Neutrophil (primary cell): ENCODE measurements around the gene NFKB1.

ENCODE experiments used
- H3K27ac ChIP-seq: fragments of 200-600 bp; sonication (generic); 2 replicates; pipeline ENCODE4 v1.5.1; 2016; ENCODE audit warnings: mild to moderate bottlenecking, moderate library complexity
- H3K27me3 ChIP-seq: fragments of 200-600 bp; sonication (generic); 2 replicates; pipeline ENCODE4 v1.6.0; 2016; ENCODE audit warnings: mild to moderate bottlenecking
- H3K36me3 ChIP-seq: fragments of 200-600 bp; sonication (generic); 2 replicates; pipeline ENCODE4 v1.5.1; 2017
- H3K4me1 ChIP-seq, 2 experiments: fragments of 200-600 bp in 1 of 2; sonication (generic) in 1 of 2; 1 replicate in 1 of 2; 2 replicates in 1 of 2; pipeline versions ENCODE4 v1.5.1 to v1.6.1; 2013 to 2016; ENCODE audit warnings: low read depth in 1 of 2, low read length in 1 of 2, mild to moderate bottlenecking in 1 of 2, moderate library complexity in 1 of 2; ENCODE audit not compliant: control insufficient read depth in 1 of 2, insufficient read depth in 1 of 2
- H3K4me3 ChIP-seq, 2 experiments: fragments of 200-600 bp in 1 of 2; sonication (generic) in 1 of 2; 1 replicate in 1 of 2; 2 replicates in 1 of 2; pipeline ENCODE4 v1.5.1; 2013 to 2016; ENCODE audit warnings: low read depth in 1 of 2, low read length in 1 of 2, mild to moderate bottlenecking in 1 of 2, moderate library complexity in 1 of 2
- H3K9me3 ChIP-seq: fragments of 200-600 bp; sonication (generic); 2 replicates; pipeline ENCODE4 v1.5.1; 2016
- CTCF ChIP-seq: fragments of 200-600 bp; sonication (generic); IDR thresholded peaks from 2 replicates; pipeline ENCODE4 v1.5.1; 2016; ENCODE audit warnings: antibody characterized with exemption

Gene NFKB1

GRCh38 chr4:102492531-102493241 lies 8.5 kb upstream of the NFKB1 start:
- H3K36me3 ChIP-seq, result no peaks in the 10 kb centered on the region
- no peak for TF ChIP-seq CTCF
- no peaks in the 10 kb centered on the region for H3K4me1 ChIP-seq
- H3K4me3 ChIP-seq, result no peak overlapping the region
- H3K27me3 ChIP-seq, result no peaks in the 10 kb centered on the region
- H3K27ac ChIP-seq, result no peak overlapping the region
- H3K9me3 ChIP-seq, result no peaks in the 10 kb centered on the region

GRCh38 chr4:102493257-102493656 lies 7.9 kb upstream of the NFKB1 start:
- Histone ChIP-seq H3K36me3 (no peaks in the 10 kb centered on the region), H3K4me3 (no peak overlapping the region), H3K27me3 (no peaks in the 10 kb centered on the region), H3K9me3 (no peaks in the 10 kb centered on the region), H3K4me1 (no peaks in the 10 kb centered on the region), H3K27ac (no peak overlapping the region)
- TF ChIP-seq CTCF, result no peak

- H3K9me3 ChIP-seq, result no peaks in the 10 kb centered on the region
- H3K36me3 ChIP-seq, result no peaks in the 10 kb centered on the region
- H3K4me1 ChIP-seq, result no peaks in the 10 kb centered on the region
- H3K27me3 ChIP-seq, result no peaks in the 10 kb centered on the region
- H3K4me3 ChIP-seq, result no peak overlapping the region
- no peak for TF ChIP-seq CTCF
- no peak overlapping the region for H3K27ac ChIP-seq
Observed at GRCh38 chr4:102493794-102494193, 7.4 kb upstream of the NFKB1 start.

GRCh38 chr4:102494603-102495002 lies 6.6 kb upstream of the NFKB1 start:
- Histone ChIP-seq H3K4me3 (no peak overlapping the region), H3K36me3 (no peaks in the 10 kb centered on the region), H3K27me3 (no peaks in the 10 kb centered on the region), H3K9me3 (no peaks in the 10 kb centered on the region), H3K27ac (no peak overlapping the region), H3K4me1 (no peaks in the 10 kb centered on the region)
- TF ChIP-seq CTCF, result no peak

- no peak overlapping the region for H3K27ac ChIP-seq
- no peaks in the 10 kb centered on the region for H3K36me3 ChIP-seq
- no peaks in the 10 kb centered on the region for H3K9me3 ChIP-seq
- no peak overlapping the region for H3K4me3 ChIP-seq
- no peaks in the 10 kb centered on the region for H3K27me3 ChIP-seq
- TF ChIP-seq CTCF, result no peak
- peaks cover 14 to 15% of the 10 kb centered on the region in 2 experiments for H3K4me1 ChIP-seq
Observed at GRCh38 chr4:102497986-102498385, 3.2 kb upstream of the NFKB1 start.
